ENCODE data around the gene LRPAP1. TPM values are rescaled to one million over a fixed set of nuclear protein-coding genes. Genes with fewer than 3 reads are reported as not detected.

Gene LRPAP1
- total RNA-seq, 1 experiment from 2014 or later = 126 TPM

DNA sequence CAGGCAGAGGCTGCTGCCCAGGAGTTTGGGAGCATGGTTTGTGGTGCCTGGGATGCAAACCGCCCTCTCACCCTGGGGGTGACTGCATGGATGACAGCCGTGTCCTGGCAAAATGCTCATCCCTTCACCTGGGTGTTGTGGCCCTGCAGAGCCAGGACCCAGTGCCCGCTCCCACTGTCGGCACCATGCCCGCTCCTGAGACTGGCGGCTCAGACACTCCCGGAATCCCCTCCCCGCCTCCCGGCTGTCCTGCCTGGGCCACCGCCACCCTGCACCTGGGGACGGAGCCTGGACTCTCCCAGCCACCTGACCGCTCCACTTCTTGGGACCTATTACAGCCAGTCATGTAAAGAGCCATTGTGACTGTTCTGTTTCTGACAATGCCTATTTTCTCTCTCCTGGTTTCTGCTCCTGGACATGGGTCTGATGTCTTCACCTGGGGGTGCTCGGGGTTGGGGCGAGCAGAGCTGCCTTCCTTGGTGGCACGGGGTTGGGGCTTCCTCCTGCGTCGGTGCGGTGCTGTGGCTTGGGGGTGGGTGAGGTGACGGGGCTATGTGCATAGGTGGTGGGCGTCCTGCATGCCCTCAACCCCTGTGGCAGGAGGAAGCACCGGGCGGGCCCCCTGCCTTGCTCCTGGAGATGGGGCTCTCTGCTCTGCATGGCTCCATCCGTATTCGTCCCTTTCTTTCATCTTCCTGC lies 30.9 kb downstream of the LRPAP1 start:
- CTCF ChIA-PET = no interaction called here
- H3K79me2 ChIP-seq (ENCODE audit: low read depth) = no peaks in the 10 kb centered on the region
- no TSS peak for BruUV-seq (replicated peaks)
- intact Hi-C loops (cut with micrococcal nuclease; ENCODE audit: unreplicated experiment) = no loop called here
- no peak for TF ChIP-seq EZH2 (IDR thresholded peaks at IDR 0.05; ENCODE audit: low read depth)
- TF ChIP-seq, protein P1, sequence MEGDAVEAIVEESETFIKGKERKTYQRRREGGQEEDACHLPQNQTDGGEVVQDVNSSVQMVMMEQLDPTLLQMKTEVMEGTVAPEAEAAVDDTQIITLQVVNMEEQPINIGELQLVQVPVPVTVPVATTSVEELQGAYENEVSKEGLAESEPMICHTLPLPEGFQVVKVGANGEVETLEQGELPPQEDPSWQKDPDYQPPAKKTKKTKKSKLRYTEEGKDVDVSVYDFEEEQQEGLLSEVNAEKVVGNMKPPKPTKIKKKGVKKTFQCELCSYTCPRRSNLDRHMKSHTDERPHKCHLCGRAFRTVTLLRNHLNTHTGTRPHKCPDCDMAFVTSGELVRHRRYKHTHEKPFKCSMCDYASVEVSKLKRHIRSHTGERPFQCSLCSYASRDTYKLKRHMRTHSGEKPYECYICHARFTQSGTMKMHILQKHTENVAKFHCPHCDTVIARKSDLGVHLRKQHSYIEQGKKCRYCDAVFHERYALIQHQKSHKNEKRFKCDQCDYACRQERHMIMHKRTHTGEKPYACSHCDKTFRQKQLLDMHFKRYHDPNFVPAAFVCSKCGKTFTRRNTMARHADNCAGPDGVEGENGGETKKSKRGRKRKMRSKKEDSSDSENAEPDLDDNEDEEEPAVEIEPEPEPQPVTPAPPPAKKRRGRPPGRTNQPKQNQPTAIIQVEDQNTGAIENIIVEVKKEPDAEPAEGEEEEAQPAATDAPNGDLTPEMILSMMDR (conservative IDR thresholded peaks at IDR 0.05) = no peak
- H3K27ac ChIP-seq = no peak overlapping the region
- no peaks in the 10 kb centered on the region for H3K36me3 ChIP-seq (ENCODE audit: low read depth)
- DNase-seq = no peak
- POLR2A ChIA-PET (ENCODE audit: unreplicated experiment) = no interaction called here
- H3F3A ChIP-seq (ENCODE audit: insufficient read depth, low read depth) = no peaks in the 10 kb centered on the region
- no peak overlapping the region for H3K4me2 ChIP-seq
- no peak overlapping the region for H2AFZ ChIP-seq
- no peaks in the 10 kb centered on the region for H3K4me1 ChIP-seq (replicated peaks; ENCODE audit: insufficient read depth)
- no peaks in the 10 kb centered on the region for H3K27me3 ChIP-seq (ENCODE audit: insufficient read depth, low read depth)
- H3K9me3 ChIP-seq (ENCODE audit: insufficient read depth, low read depth) = no peaks in the 10 kb centered on the region
- H3K9me2 ChIP-seq (ENCODE audit: insufficient read depth) = no peaks in the 10 kb centered on the region
- no peak overlapping the region for H3K4me3 ChIP-seq
- no peaks in the 10 kb centered on the region for H4K20me1 ChIP-seq (ENCODE audit: insufficient read depth)

DNA sequence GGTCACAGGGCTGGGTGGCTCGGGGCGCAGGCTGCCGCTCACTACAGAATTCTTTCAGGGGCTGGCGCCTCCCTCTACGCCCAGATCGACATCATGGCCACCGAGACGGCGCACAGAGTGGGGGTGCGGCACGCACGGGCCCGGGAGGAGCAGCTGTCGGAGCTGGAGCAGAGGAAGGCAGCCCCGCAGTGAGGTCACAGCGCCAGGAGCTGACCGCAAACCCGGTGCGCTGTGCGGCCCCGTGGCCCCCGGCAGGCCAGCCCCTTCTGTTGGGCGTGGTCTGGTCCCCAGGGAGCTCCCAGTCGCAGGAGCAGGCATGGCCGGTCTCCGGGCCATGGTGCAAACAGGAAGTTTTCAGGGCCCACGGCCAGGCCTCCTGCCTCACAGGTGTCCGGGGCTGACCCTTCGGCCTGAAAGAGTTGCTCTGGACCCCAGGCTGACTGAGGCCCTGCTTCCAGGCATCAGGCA lies 31.6 kb downstream of the LRPAP1 start:
- BruUV-seq (replicated peaks) = no TSS peak
- Histone ChIP-seq H4K20me1 (ENCODE audit: insufficient read depth) (no peaks in the 10 kb centered on the region), H3K27me3 (ENCODE audit: insufficient read depth, low read depth) (no peaks in the 10 kb centered on the region), H3K9me2 (ENCODE audit: insufficient read depth) (no peaks in the 10 kb centered on the region), H3K27ac (no peak overlapping the region), H3K4me3 (no peak overlapping the region), H3F3A (ENCODE audit: insufficient read depth, low read depth) (no peaks in the 10 kb centered on the region), H3K9me3 (ENCODE audit: insufficient read depth, low read depth) (no peaks in the 10 kb centered on the region), H2AFZ (no peak overlapping the region), H3K36me3 (ENCODE audit: low read depth) (no peaks in the 10 kb centered on the region), H3K79me2 (ENCODE audit: low read depth) (no peaks in the 10 kb centered on the region), H3K4me1 (replicated peaks; ENCODE audit: insufficient read depth) (no peaks in the 10 kb centered on the region), H3K4me2 (no peak overlapping the region)
- ChIA-PET CTCF (no interaction called here), POLR2A (ENCODE audit: unreplicated experiment) (no interaction called here)
- no peak for TF ChIP-seq EZH2 (IDR thresholded peaks at IDR 0.05; ENCODE audit: low read depth)
- TF ChIP-seq, protein P1 (conservative IDR thresholded peaks at IDR 0.05) = no peak
- DNase-seq = no peak
- intact Hi-C loops (cut with micrococcal nuclease; ENCODE audit: unreplicated experiment) = no loop called here

DNA sequence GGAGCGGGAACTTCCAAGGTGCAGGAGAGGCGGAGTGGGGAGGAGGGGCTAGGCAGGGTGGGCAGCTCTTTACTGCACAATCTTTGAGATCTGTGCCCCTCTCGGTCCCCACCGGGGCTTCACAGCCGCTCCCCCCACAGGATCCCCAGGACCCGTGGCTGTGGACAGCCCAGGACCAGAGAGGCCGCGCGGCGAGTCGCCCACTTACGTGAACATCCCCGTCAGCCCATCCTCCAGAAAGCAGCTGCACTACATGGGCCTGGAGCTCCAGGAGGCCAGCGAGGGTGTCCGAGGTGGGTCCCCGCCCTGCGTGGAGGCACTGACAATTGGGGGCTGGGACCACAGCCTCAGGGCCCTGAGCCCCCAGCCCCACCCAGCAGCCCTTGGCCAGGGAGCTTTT lies 32.1 kb downstream of the LRPAP1 start:
- no peak for DNase-seq
- CTCF ChIA-PET = no interaction called here
- intact Hi-C loops (cut with micrococcal nuclease; ENCODE audit: unreplicated experiment) = no loop called here

More for the DNA sequence above, 32.1 kb downstream of the LRPAP1 start:
- H3K9me3 ChIP-seq (ENCODE audit: insufficient read depth, low read depth) = no peaks in the 10 kb centered on the region
- H4K20me1 ChIP-seq (ENCODE audit: insufficient read depth) = no peaks in the 10 kb centered on the region
- POLR2A ChIA-PET (ENCODE audit: unreplicated experiment) = no interaction called here
- H2AFZ ChIP-seq = no peak overlapping the region
- TF ChIP-seq, protein P1 (conservative IDR thresholded peaks at IDR 0.05) = no peak
- no peak for TF ChIP-seq EZH2 (IDR thresholded peaks at IDR 0.05; ENCODE audit: low read depth)
- BruUV-seq (replicated peaks) = no TSS peak
- H3K27me3 ChIP-seq (ENCODE audit: insufficient read depth, low read depth) = no peaks in the 10 kb centered on the region
- H3K4me2 ChIP-seq = no peak overlapping the region
- no peaks in the 10 kb centered on the region for H3K4me1 ChIP-seq (replicated peaks; ENCODE audit: insufficient read depth)
- H3F3A ChIP-seq (ENCODE audit: insufficient read depth, low read depth) = no peaks in the 10 kb centered on the region
- H3K4me3 ChIP-seq = no peak overlapping the region
- H3K36me3 ChIP-seq (ENCODE audit: low read depth) = no peaks in the 10 kb centered on the region
- H3K9me2 ChIP-seq (ENCODE audit: insufficient read depth) = no peaks in the 10 kb centered on the region
- H3K27ac ChIP-seq = no peak overlapping the region
- no peaks in the 10 kb centered on the region for H3K79me2 ChIP-seq (ENCODE audit: low read depth)

All from PC-9 (cell line).